Measurements from ENCODE around the gene GABRG3. TPM values are rescaled to one million over a fixed set of nuclear protein-coding genes. Genes with fewer than 3 reads are reported as not detected.

The GABRG3 gene
- total and polyA plus RNA-seq, 2 of the 4 experiments (the other 2 are of a cell fraction), result not detected

DNA sequence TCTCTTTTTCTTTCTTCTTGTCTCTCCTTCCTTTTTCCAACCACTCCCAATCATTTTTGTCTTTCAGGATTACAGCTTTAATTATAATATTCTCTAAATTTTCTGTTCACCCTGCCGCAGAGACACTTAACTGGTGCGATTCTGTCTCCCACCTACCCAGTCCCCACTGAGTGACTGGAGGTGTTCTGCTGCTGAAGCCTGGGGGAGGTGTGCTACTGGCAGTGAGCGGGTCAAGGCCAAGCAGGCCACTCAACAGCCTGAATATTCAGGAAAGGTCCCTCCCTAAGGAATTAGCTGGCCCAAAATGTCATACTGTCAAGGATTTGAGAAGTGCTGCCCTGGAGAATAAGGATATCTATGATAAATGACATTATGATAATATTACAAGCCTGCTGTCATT, 126.5 kb downstream of the GABRG3 start:
- in situ Hi-C loops (cut with MboI; ENCODE audit: low sequenced_read_pairs), result no loop called here
- H2AFZ ChIP-seq (replicated peaks; ENCODE audit: low read length, poor library complexity), result no peak overlapping the region
- H3K4me1 ChIP-seq (ENCODE audit: control insufficient read depth, insufficient read depth, low read length), result no peaks in the 10 kb centered on the region
- BruUV-seq (replicated peaks), result no TSS peak
- H4K8ac ChIP-seq (ENCODE audit: low read depth in 2 of 2, low read length in 2 of 2), result no peak overlapping the region
- no peak overlapping the region for H2BK5ac ChIP-seq (ENCODE audit: low read depth, low read length, poor library complexity, severe bottlenecking)
- H3K27ac ChIP-seq (ENCODE audit: insufficient read depth, low read length), result no peak overlapping the region
- peaks cover 30% of the 10 kb centered on the region for H3K9me3 ChIP-seq (ENCODE audit: control insufficient read depth, insufficient read depth, low read length)
- H3K36me3 ChIP-seq (ENCODE audit: control insufficient read depth, insufficient read depth, low read length), result no peaks in the 10 kb centered on the region
- H3K56ac ChIP-seq (ENCODE audit: extremely low read depth, insufficient read depth, low read length), result no peak overlapping the region
- no peak overlapping the region for H3K4me2 ChIP-seq (ENCODE audit: low read depth, low read length)
- ChIA-PET POLR2A (ENCODE audit: unreplicated experiment) (no interaction called here), CTCF (no interaction called here)
- H3K27me3 ChIP-seq (ENCODE audit: control insufficient read depth, insufficient read depth, low read length), result no peaks in the 10 kb centered on the region
- no peak overlapping the region for H2BK120ac ChIP-seq (ENCODE audit: low read depth, low read length)
- no peak overlapping the region for H3K23ac ChIP-seq (ENCODE audit: low read depth, low read length)
- H2BK20ac ChIP-seq (ENCODE audit: low read depth, low read length), result no peak overlapping the region
- TF ChIP-seq, protein P1, sequence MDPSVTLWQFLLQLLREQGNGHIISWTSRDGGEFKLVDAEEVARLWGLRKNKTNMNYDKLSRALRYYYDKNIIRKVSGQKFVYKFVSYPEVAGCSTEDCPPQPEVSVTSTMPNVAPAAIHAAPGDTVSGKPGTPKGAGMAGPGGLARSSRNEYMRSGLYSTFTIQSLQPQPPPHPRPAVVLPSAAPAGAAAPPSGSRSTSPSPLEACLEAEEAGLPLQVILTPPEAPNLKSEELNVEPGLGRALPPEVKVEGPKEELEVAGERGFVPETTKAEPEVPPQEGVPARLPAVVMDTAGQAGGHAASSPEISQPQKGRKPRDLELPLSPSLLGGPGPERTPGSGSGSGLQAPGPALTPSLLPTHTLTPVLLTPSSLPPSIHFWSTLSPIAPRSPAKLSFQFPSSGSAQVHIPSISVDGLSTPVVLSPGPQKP (IDR thresholded peaks at IDR 0.05; ENCODE audit: borderline replicate concordance, low read depth, low read length), result no peak
- TF ChIP-seq MAZ (IDR thresholded peaks at IDR 0.05; ENCODE audit: borderline replicate concordance, low read depth, low read length) (no peak), SMC3 (IDR thresholded peaks at IDR 0.05; ENCODE audit: low read depth, low read length) (no peak), CEBPB (IDR thresholded peaks at IDR 0.05; ENCODE audit: low read depth, low read length) (no peak), NFE2L2 (IDR thresholded peaks at IDR 0.05; ENCODE audit: low read depth, low read length) (no peak), CHD1 (IDR thresholded peaks at IDR 0.05; ENCODE audit: low read depth, low read length) (no peak), RCOR1 (IDR thresholded peaks at IDR 0.05; ENCODE audit: insufficient replicate concordance, low read length) (no peak), POLR2A (IDR thresholded peaks at IDR 0.05; ENCODE audit: low read depth, low read length) (no peak), MAFK (IDR thresholded peaks at IDR 0.05; ENCODE audit: low read depth, low read length) (no peak), RFX5 (IDR thresholded peaks at IDR 0.05; ENCODE audit: low read depth, low read length) (no peak), RAD21 (IDR thresholded peaks at IDR 0.05; ENCODE audit: low read length) (no peak), FOS (IDR thresholded peaks at IDR 0.05; ENCODE audit: low read depth, low read length) (no peak), MXI1 (IDR thresholded peaks at IDR 0.05; ENCODE audit: borderline replicate concordance, low read depth, low read length) (no peak), BHLHE40 (IDR thresholded peaks at IDR 0.05; ENCODE audit: low read depth, low read length) (no peak)
- TF ChIP-seq, protein P2, sequence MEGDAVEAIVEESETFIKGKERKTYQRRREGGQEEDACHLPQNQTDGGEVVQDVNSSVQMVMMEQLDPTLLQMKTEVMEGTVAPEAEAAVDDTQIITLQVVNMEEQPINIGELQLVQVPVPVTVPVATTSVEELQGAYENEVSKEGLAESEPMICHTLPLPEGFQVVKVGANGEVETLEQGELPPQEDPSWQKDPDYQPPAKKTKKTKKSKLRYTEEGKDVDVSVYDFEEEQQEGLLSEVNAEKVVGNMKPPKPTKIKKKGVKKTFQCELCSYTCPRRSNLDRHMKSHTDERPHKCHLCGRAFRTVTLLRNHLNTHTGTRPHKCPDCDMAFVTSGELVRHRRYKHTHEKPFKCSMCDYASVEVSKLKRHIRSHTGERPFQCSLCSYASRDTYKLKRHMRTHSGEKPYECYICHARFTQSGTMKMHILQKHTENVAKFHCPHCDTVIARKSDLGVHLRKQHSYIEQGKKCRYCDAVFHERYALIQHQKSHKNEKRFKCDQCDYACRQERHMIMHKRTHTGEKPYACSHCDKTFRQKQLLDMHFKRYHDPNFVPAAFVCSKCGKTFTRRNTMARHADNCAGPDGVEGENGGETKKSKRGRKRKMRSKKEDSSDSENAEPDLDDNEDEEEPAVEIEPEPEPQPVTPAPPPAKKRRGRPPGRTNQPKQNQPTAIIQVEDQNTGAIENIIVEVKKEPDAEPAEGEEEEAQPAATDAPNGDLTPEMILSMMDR (conservative IDR thresholded peaks at IDR 0.05; ENCODE audit: low read depth, low read length), result no peak
- TF ChIP-seq, protein P3, sequence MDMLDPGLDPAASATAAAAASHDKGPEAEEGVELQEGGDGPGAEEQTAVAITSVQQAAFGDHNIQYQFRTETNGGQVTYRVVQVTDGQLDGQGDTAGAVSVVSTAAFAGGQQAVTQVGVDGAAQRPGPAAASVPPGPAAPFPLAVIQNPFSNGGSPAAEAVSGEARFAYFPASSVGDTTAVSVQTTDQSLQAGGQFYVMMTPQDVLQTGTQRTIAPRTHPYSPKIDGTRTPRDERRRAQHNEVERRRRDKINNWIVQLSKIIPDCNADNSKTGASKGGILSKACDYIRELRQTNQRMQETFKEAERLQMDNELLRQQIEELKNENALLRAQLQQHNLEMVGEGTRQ (IDR thresholded peaks at IDR 0.05; ENCODE audit: low read depth, low read length), result no peak
- H2AK5ac ChIP-seq (ENCODE audit: low read depth, low read length), result no peak overlapping the region
- no peak overlapping the region for H3K4ac ChIP-seq (ENCODE audit: low read depth, low read length)
- no peak overlapping the region for H3K9ac ChIP-seq (ENCODE audit: low read depth, low read length)
- intact Hi-C loops (cut with micrococcal nuclease), result no loop called here
- H2BK15ac ChIP-seq (ENCODE audit: low read depth, low read length), result no peak overlapping the region
- DNase-seq (no peak), ATAC-seq (ENCODE audit: low read depth) (no peak)
- H2AK9ac ChIP-seq (replicated peaks; ENCODE audit: low read depth, low read length, poor library complexity), result no peak overlapping the region
- H4K20me1 ChIP-seq (ENCODE audit: insufficient read depth, low read length), result no peaks in the 10 kb centered on the region
- WGBS, 2 experiments (ENCODE audit: extremely low coverage in 2 of 2, insufficient read length in 1 of 2), result no CpG with 5 or more reads among the region's 3 CpGs
- no peak overlapping the region for H3K18ac ChIP-seq (ENCODE audit: low read depth, low read length)
- H3K14ac ChIP-seq (replicated peaks; ENCODE audit: low read depth, low read length), result no peak overlapping the region
- no peak overlapping the region for H4K91ac ChIP-seq (ENCODE audit: insufficient read depth, low read depth, low read length)
- H3K4me3 ChIP-seq (ENCODE audit: insufficient read depth, low read depth, low read length), result no peak overlapping the region
- H3K9me1 ChIP-seq (ENCODE audit: insufficient read depth, low read length), result no peaks in the 10 kb centered on the region
- no peaks in the 10 kb centered on the region for H3K79me1 ChIP-seq (ENCODE audit: low read depth in 1 of 2, low read length in 2 of 2)
- no peak overlapping the region for H4K5ac ChIP-seq (ENCODE audit: low read depth, low read length)
- dilution Hi-C loops (cut with HindIII; ENCODE audit: low sequenced_read_pairs, unreplicated experiment), result no loop called here

Data from IMR-90 (cell line).